HG03139 (cell line): ENCODE measurements around the gene HECW1.
"Not testable (repeated sequence)": the region's sequence is repeated elsewhere in the genome, so short reads cannot be mapped to it uniquely, and the experiment has no call there.

Experiments used
- ATAC-seq: cut with Tn5 transposase; IDR thresholded peaks from one replicate; pipeline ENCODE4 v1.9.1; 2021; ENCODE audit not compliant: unreplicated experiment

Gene HECW1

GRCh38 chr7:43460733-43461348 is 348.4 kb downstream of the HECW1 start:
- ATAC-seq = no peak

- ATAC-seq = no peak
Measured at GRCh38 chr7:43461349-43462024, 349.0 kb downstream of the HECW1 start.

GRCh38 chr7:43462836-43463235 is 350.4 kb downstream of the HECW1 start:
- no peak for ATAC-seq

DNA sequence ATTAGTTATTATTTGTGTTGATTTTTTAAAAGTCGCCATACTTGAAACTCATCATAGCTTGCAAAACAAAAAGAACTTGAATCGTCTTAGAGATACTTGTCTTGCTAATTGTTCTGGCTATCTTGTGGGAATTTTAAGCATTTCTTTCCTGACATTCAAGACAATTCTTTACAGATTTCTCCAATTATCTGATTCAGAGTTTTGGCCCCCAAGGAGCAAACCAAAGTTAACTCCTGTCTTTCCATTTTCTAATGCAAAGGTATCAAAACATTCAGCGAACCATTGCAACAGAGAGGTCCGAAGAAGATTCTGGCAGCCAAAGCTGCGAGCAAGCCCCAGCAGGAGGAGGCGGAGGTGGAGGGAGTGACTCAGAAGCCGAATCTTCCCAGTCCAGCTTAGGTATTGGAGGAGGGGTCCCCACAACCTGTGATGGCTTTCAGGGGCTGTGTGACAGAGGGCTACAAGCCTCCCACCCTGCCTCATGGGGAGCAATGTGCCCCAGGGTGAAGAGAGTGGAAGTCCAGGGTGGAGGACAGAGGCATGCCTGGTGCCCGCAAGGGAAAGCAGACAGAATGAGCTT is 351.0 kb downstream of the HECW1 start:
- no peak for ATAC-seq

GRCh38 chr7:43465581-43466554 is 353.4 kb downstream of the HECW1 start:
- ATAC-seq = no peak

DNA sequence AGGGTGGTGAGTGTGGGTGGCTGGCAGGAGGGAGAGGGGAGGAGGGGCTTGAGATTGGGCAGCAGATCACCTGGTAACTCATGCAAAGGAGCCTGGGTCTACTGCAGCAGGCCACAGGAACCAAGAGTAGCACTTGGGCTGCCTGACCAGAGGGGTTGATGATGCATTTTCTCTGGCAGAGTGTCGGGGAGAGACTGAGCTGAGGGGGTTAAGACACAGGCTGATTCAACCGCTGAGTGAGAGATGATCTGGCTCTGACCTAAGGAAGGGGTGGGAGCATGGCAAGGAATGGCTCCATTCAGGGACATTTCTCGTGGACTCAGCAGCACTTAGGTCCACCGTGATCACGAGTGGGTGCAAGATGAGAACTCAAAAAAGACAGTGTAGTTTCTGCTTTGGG is 355.0 kb downstream of the HECW1 start:
- ATAC-seq = no peak

DNA sequence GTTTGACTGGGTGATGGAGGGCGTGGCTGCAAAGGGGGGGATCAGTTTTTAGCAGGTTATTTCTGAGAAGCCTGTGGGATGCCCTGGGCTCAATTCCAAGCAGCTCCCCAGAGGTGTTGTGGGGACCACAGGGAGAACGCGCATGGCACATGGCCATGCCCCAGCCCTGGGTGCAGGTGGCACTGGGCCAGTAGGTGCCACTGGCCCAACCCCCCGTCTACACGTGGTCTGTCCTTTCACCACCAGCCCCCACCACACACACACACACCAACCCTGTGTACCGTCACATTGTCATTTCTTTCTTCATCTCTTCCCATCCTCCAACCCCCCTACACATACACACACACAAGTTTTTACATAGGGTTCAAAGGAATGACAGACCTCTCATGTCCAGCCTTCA is 355.4 kb downstream of the HECW1 start:
- no peak for ATAC-seq

- ATAC-seq = no peak
Measured at GRCh38 chr7:43469051-43469450, 356.6 kb downstream of the HECW1 start.

GRCh38 chr7:43470110-43470509 is 357.7 kb downstream of the HECW1 start:
- no peak for ATAC-seq

DNA sequence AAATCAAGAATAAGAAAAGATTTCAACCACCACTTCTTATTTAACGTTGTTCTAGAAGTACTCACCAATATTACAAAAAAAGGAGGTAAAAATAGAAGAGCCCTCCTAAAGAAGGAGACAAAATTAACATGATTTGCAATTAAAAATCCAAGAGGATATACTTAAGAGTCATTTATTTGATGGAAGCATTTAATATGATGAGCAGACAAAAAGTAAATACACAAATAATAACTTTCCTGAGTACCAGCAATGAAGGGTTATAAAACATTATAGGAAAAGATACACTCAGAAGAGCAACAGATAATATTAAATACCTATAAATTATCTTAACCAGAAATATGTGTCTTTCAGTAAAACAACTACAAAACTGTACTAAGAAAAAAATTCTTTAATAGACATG is 363.5 kb downstream of the HECW1 start:
- ATAC-seq = no peak

GRCh38 chr7:43476896-43477295 is 364.4 kb downstream of the HECW1 start:
- ATAC-seq = no peak

GRCh38 chr7:43479042-43479441 is 366.6 kb downstream of the HECW1 start:
- ATAC-seq = no peak

DNA sequence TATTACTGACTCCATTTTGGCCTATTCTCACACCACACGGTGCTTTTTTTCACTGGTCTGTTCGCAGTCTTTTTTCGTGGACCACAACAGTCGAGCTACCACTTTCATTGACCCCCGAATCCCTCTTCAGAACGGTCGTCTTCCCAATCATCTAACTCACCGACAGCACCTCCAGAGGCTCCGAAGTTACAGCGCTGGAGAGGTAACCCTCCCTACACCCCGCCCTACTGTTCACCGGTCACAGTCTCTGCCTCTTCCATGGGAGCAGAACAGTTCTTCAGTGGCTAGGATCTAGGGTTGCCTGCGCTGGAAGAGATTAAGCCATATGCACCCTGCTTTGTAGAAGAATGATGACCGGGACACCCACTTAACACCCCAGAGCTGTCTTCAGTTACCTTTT is 367.1 kb downstream of the HECW1 start:
- ATAC-seq = no peak

DNA sequence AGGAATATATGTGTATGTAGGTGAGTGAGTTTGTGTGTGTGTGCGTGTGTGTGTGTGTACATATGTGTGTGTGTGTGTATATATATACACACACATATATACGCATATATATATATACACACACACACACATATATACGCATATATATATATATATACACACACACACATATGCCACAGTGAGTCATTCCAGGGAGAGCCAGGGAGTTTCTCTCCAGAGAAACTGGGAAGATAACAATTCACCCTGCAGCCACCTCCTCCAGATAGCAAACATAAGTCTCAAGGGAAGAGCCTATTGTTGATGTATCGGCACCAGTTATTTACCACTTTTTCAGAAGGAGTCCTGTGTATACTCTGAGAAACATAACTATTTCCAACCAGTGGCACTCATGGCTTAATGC is 368.1 kb downstream of the HECW1 start:
- ATAC-seq = no peak

- ATAC-seq = no peak
Measured at GRCh38 chr7:43481902-43482678, 369.6 kb downstream of the HECW1 start.

GRCh38 chr7:43482679-43483252 is 370.3 kb downstream of the HECW1 start:
- ATAC-seq = no peak

GRCh38 chr7:43484678-43485395 is 372.4 kb downstream of the HECW1 start:
- no peak for ATAC-seq

- no peak for ATAC-seq
Measured at GRCh38 chr7:43485580-43485979, 373.1 kb downstream of the HECW1 start.

DNA sequence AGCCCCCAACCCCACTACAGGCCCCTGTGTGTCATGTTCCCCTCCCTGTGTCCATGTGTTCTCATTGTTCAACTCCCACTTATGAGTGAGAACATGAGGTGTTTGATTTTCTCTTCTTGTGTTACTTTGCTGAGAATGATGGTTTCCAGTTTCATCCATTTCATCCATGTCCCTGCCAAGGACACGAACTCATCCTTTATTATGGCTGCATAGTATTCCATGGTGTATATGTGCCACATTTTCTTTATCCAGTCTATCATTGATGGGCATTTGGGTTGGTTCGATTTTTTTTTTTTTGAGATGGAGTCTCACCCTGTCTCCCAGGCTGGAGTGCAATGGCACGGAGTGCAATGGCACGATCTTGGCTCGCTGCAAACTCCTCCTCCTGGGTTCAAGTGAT is 373.6 kb downstream of the HECW1 start:
- ATAC-seq = not testable (repeated sequence)

DNA sequence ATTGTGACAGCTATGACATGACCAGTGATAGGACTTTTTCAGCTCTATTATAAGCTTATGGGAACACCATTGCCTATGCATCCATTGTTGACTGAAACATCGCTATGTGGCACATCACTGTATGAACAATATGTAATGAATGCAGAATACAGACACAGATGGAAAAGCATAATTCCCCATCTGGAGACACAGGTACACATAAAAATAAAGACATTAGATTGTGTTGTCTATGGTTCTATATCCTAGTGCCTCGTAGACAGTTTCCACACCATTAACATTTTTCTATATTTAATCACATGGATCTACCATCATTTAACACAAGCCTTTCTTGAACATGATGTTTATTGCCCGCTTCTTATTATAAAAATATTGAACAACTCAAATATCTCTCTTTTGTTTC is 374.2 kb downstream of the HECW1 start:
- ATAC-seq = no peak
